Activated naive CD4-positive, alpha-beta T cell treated with anti-CD3 and anti-CD28 coated beads, Interleukin-2, amount 50 U/mL, for 72 hours (primary cell): ENCODE measurements around the gene DLGAP1. TPM values are rescaled to one million over a fixed set of nuclear protein-coding genes. Genes with fewer than 3 reads are reported as not detected.
A peak's percentile ranks its signal among the peaks of the same experiment; 100 is the strongest.
"Not testable (repeated sequence)": the region's sequence is repeated elsewhere in the genome, so short reads cannot be mapped to it uniquely, and the experiment has no call there.

Source experiments
- ATAC-seq, 2 donors: fragments of 150-1000 bp; cut with Tn5 transposase; 2 replicates each; pipeline ENCODE4 v1.10.0; 2021; ENCODE audit warnings: mild to moderate bottlenecking in 2 of 2, moderate library complexity in 2 of 2
- DNase-seq, 2 donors: peaks; one replicate each; pipeline ENCODE4 v3.0.0; 2021 to 2022; ENCODE audit warnings: low spot score in 2 of 2
- H3K27ac Mint-ChIP-seq, 2 donors: one replicate each; pipeline ENCODE4 v1.8.0; 2022; ENCODE audit warnings: mild to moderate bottlenecking in 2 of 2, mixed read lengths in 2 of 2
- H3K36me3 Mint-ChIP-seq, 2 donors: one replicate each; pipeline ENCODE4 v1.8.0; 2022; ENCODE audit warnings: mixed read lengths in 2 of 2
- H3K9me3 Mint-ChIP-seq, 2 donors: one replicate each; pipeline ENCODE4 v1.8.0; 2022; ENCODE audit warnings: mixed read lengths in 2 of 2
- total RNA-seq, 2 donors: library from RNA; stranded (reverse); gene quantifications; one replicate each; pipeline ENCODE4 v1.2.3, GENCODE V29; 2022

Gene DLGAP1
- total RNA-seq, result not detected

DNA sequence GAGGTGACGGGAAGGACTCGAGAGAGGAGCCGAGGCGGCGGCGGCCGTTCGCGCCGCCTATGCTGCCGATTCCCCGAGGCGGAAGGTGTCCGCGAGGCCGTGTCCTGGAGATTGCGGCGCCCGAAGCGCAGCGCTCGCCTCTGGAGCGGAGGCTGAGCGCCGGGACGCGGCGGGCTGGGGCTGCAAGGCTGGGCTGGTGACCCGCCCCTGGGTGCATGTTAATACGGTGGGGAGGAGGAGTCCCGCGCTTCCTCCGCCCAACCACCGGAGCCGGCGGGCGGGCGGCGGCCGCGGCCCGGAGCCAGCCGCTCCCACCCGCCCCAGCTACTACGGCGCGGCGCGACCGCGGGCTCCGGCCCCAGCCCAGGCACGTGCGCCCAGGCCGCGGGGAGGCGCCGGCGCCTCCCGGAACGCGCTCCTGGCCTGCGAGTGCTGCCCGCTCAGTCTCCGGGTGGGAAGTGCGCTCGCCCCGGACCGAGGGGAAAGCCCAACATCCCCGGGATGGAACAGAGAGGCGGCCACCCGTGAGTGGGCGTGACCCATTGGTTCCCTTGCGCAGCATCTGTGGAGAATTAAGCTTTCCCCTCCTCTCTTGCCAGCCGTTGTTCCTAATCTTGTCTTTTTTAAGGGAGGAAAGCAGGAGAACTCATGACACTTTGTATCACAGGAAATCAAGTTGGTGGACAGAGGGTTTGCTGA is at the start of gene DLGAP1:
Gene DLGAP1, minus strand, starts transcription at position 195 of the 699 bp plus-strand sequence.
- peaks cover 12% of the 10 kb centered on the region in 2 donors for H3K36me3 Mint-ChIP-seq
- H3K27ac Mint-ChIP-seq, result no peak within 1 kb of the TSS
- DNase-seq (no peak), ATAC-seq (peak in 1 of 2 donors; percentile 48)
- H3K9me3 Mint-ChIP-seq, result peaks cover 10 to 12% of the 10 kb centered on the region in 2 donors

GRCh38 chr18:4494703-4495284 is 39.7 kb upstream of the DLGAP1 start:
- not testable (repeated sequence) for H3K27ac Mint-ChIP-seq, ATAC-seq, H3K9me3 Mint-ChIP-seq, DNase-seq, H3K36me3 Mint-ChIP-seq

- H3K9me3 Mint-ChIP-seq, result peaks cover 0 to 4% of the 10 kb centered on the region in 2 donors
- ATAC-seq (no peak), DNase-seq (no peak)
- no peaks in the 10 kb centered on the region for H3K36me3 Mint-ChIP-seq
- H3K27ac Mint-ChIP-seq, result no peak overlapping the region
These were observed 13.4 kb upstream of the DLGAP1 start for GRCh38 chr18:4468511-4468910.

GRCh38 chr18:4454537-4455112 is 482 bp downstream of the DLGAP1 start:
- Mint-ChIP-seq H3K27ac (no peak overlapping the region), H3K9me3 (peaks cover 10 to 12% of the 10 kb centered on the region in 2 donors), H3K36me3 (peaks cover 12% of the 10 kb centered on the region in 2 donors)
- DNase-seq (no peak), ATAC-seq (peak in 1 of 2 donors; percentile 24)

GRCh38 chr18:4453874-4454536 is 1.1 kb downstream of the DLGAP1 start:
- ATAC-seq (no peak), DNase-seq (no peak)
- H3K36me3 Mint-ChIP-seq, result peaks cover 12% of the 10 kb centered on the region in 2 donors
- H3K9me3 Mint-ChIP-seq, result peaks cover 8 to 12% of the 10 kb centered on the region in 2 donors
- H3K27ac Mint-ChIP-seq, result no peak overlapping the region

DNA sequence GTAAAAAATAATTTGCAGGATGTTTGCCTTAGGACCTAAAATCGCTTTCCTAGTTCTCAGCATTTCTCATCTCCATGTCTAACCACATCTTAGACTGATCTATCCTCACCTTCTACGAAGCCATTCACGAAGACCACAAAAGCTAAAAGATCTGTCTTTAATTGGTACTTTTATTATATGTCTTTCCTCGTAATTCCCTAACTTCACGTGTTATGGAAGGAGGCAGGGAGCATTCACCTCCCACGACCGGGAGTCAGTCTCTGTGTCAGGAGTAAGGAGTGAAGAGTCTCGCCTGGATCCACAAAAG is 1.6 kb downstream of the DLGAP1 start:
- peaks cover 5 to 9% of the 10 kb centered on the region in 2 donors for H3K9me3 Mint-ChIP-seq
- DNase-seq (no peak), ATAC-seq (no peak)
- peaks cover 12% of the 10 kb centered on the region in 2 donors for H3K36me3 Mint-ChIP-seq
- no peak overlapping the region for H3K27ac Mint-ChIP-seq

- H3K27ac Mint-ChIP-seq, result no peak overlapping the region
- peaks cover 2 to 10% of the 10 kb centered on the region in 2 donors for H3K9me3 Mint-ChIP-seq
- no peak for ATAC-seq
- peaks cover 6% of the 10 kb centered on the region in 2 donors for H3K36me3 Mint-ChIP-seq
- DNase-seq, result no peak
These were observed 4.9 kb downstream of the DLGAP1 start for GRCh38 chr18:4450065-4450658.

GRCh38 chr18:4445902-4446301 is 9.2 kb downstream of the DLGAP1 start:
- ATAC-seq (no peak), DNase-seq (no peak)
- H3K27ac Mint-ChIP-seq, result no peak overlapping the region

DNA sequence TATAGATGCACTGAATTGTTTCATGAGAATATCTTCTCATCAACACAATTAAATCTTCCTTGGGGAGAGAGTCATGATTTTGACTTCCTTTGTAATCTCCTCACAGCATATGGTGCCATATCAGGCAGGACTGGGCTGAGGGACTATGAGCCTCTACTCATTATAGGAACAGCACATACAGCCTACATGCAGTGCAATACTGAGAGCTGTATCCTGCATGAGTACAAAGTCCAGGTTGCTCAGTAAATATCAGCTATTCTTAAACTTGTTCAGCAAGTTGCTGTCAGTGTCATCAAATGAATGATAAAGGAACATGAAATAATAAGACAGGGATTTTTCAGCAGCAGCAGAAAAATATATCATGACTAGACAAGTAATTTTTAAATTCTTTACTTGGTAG is 10.8 kb downstream of the DLGAP1 start:
- no peak overlapping the region for H3K27ac Mint-ChIP-seq
- DNase-seq (no peak), ATAC-seq (no peak)
- H3K36me3 Mint-ChIP-seq, result no peaks in the 10 kb centered on the region
- H3K9me3 Mint-ChIP-seq, result peaks cover 0 to 10% of the 10 kb centered on the region in 2 donors

More at GRCh38 chr18:4445902-4446301, 9.2 kb downstream of the DLGAP1 start:
- H3K9me3 Mint-ChIP-seq, result peaks cover 2 to 10% of the 10 kb centered on the region in 2 donors
- H3K36me3 Mint-ChIP-seq, result no peaks in the 10 kb centered on the region

GRCh38 chr18:4441098-4441497 is 14.0 kb downstream of the DLGAP1 start:
- no peak overlapping the region for H3K27ac Mint-ChIP-seq
- ATAC-seq, result no peak
- no peaks in the 10 kb centered on the region for H3K36me3 Mint-ChIP-seq
- H3K9me3 Mint-ChIP-seq, result peaks cover 0 to 10% of the 10 kb centered on the region in 2 donors
- DNase-seq, result no peak

GRCh38 chr18:4438938-4439337 is 16.2 kb downstream of the DLGAP1 start:
- H3K36me3 Mint-ChIP-seq, result no peaks in the 10 kb centered on the region
- no peak overlapping the region for H3K27ac Mint-ChIP-seq
- no peak for ATAC-seq
- no peak for DNase-seq
- no peaks in the 10 kb centered on the region for H3K9me3 Mint-ChIP-seq

- H3K9me3 Mint-ChIP-seq, result peaks cover 0 to 4% of the 10 kb centered on the region in 2 donors
- DNase-seq (no peak), ATAC-seq (no peak)
- no peak overlapping the region for H3K27ac Mint-ChIP-seq
- no peaks in the 10 kb centered on the region for H3K36me3 Mint-ChIP-seq
These were observed 21.4 kb downstream of the DLGAP1 start for GRCh38 chr18:4433717-4434116.

GRCh38 chr18:4430836-4431235 is 24.3 kb downstream of the DLGAP1 start:
- no peak overlapping the region for H3K27ac Mint-ChIP-seq
- ATAC-seq (no peak), DNase-seq (no peak)
- peaks cover 6 to 10% of the 10 kb centered on the region in 2 donors for H3K9me3 Mint-ChIP-seq
- H3K36me3 Mint-ChIP-seq, result no peaks in the 10 kb centered on the region

GRCh38 chr18:4417714-4418113 is 37.4 kb downstream of the DLGAP1 start:
- no peaks in the 10 kb centered on the region for H3K36me3 Mint-ChIP-seq
- no peak for ATAC-seq

GRCh38 chr18:4416976-4417375 is 38.1 kb downstream of the DLGAP1 start:
- Mint-ChIP-seq H3K9me3 (peaks cover 13 to 15% of the 10 kb centered on the region in 2 donors), H3K27ac (no peak overlapping the region), H3K36me3 (no peaks in the 10 kb centered on the region)
- DNase-seq (no peak), ATAC-seq (no peak)

More at GRCh38 chr18:4417714-4418113, 37.4 kb downstream of the DLGAP1 start:
- Mint-ChIP-seq H3K9me3 (peaks cover 13 to 15% of the 10 kb centered on the region in 2 donors), H3K27ac (no peak overlapping the region)
- no peak for DNase-seq

- ATAC-seq, result no peak
- H3K9me3 Mint-ChIP-seq, result peaks cover 5 to 9% of the 10 kb centered on the region in 2 donors
- no peak for DNase-seq
- no peaks in the 10 kb centered on the region for H3K36me3 Mint-ChIP-seq
- no peak overlapping the region for H3K27ac Mint-ChIP-seq
These were observed 42.8 kb downstream of the DLGAP1 start for GRCh38 chr18:4412286-4412685.

DNA sequence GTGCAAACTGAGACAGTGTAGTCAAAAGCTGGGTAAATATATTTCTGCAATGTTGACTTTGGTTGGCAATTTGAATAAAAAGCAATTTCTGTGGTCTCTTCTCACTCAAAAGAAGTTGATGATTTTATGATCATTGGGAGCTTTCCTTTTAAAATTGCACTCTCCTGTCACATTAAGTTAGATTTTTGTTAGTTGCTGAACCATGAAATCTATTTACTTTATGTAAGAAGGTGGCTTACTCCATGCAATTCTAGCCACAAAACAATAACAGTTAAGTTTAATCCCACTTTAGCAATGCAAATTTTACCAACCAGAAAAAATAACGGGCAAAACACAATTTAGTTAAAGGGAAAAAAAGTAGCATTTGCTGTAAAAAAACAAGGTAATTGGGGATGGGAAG is 48.3 kb downstream of the DLGAP1 start:
- Mint-ChIP-seq H3K36me3 (no peaks in the 10 kb centered on the region), H3K27ac (no peak overlapping the region), H3K9me3 (peaks cover 9% of the 10 kb centered on the region in 2 donors)
- DNase-seq, result no peak
- no peak for ATAC-seq
